ENCODE results near the gene SNX10. TPM values are rescaled to one million over a fixed set of nuclear protein-coding genes. Genes with fewer than 3 reads are reported as not detected.

SNX10 gene
- 134 TPM for total RNA-seq (2013)
- polyA plus RNA-seq (100 to 1,000 TPM in 2 of 3 donors, 10 to 100 TPM in 1; 68.0 to 250 (median 219) TPM), polyA minus RNA-seq (29.2 and 40.4 TPM in 2 replicates), total RNA-seq (95.6 to 342 (median 233) reads per million in 11 experiments)

- DNase-seq: peak in 2 of 3 donors; percentile 73 to 77
- no peaks in the 10 kb centered on the region for H3K9me3 ChIP-seq (replicated peaks in 1 of 2; ENCODE audit: control insufficient read depth in 1 of 2, insufficient read depth in 1 of 2, low read length in 2 of 2)
- H3K27me3 Mint-ChIP-seq (ENCODE audit: low read depth in 3 of 3): peaks cover 0 to 1% (median 1%) of the 10 kb centered on the region in 3 donors
- under 1% methylated on average over 66 of the region's 74 CpGs for WGBS (ENCODE audit: insufficient coverage)
- peaks cover 5% of the 10 kb centered on the region for H4K20me1 ChIP-seq (ENCODE audit: insufficient read depth, low read length)
- peak within 1 kb of the TSS; percentile 92 to 94 for H3K27ac ChIP-seq (ENCODE audit: low read depth in 1 of 2, low read length in 2 of 2)
- intact Hi-C loops (cut with micrococcal nuclease): loop anchor here in 1 of 2 donors (5.0 kb wide), 3 partner anchors 45 to 90 kb away; partner anchors contain the start of genes CBX3 and HNRNPA2B1
- no peak for TF ChIP-seq CTCF (IDR thresholded peaks at IDR 0.05)
- peaks cover 5 to 16% of the 10 kb centered on the region in 2 donors for H3K36me3 ChIP-seq (replicated peaks in 1 of 2; ENCODE audit: control insufficient read depth in 1 of 2, insufficient read depth in 2 of 2, low read length in 2 of 2)
- H3K4me1 Mint-ChIP-seq: peaks cover 56% of the 10 kb centered on the region
- peaks cover 14 to 19% of the 10 kb centered on the region in 2 donors for H3K36me3 Mint-ChIP-seq
- H3K4me3 Mint-ChIP-seq: peak within 1 kb of the TSS; percentile 97
- H3K27ac Mint-ChIP-seq: peak within 1 kb of the TSS; percentile 82 to 98 (median 96)
- H3K4me2 ChIP-seq (replicated peaks; ENCODE audit: extremely low read depth, low read length, poor library complexity, severe bottlenecking): peak within 1 kb of the TSS; percentile 88
- peak within 1 kb of the TSS; percentile 93 for H2AFZ ChIP-seq (ENCODE audit: insufficient read depth, low read depth, low read length, poor library complexity, severe bottlenecking)
- peaks cover 52 to 67% of the 10 kb centered on the region in 2 donors for H3K4me1 ChIP-seq (ENCODE audit: control insufficient read depth in 1 of 2, insufficient read depth in 2 of 2, low read length in 2 of 2)
- peaks cover 49% of the 10 kb centered on the region for H3K79me2 ChIP-seq (ENCODE audit: insufficient read depth, low read length)
- H3K9ac ChIP-seq (ENCODE audit: insufficient read depth, low read length, poor library complexity, severe bottlenecking): peak within 1 kb of the TSS; percentile 94
- H3K27me3 ChIP-seq (ENCODE audit: control insufficient read depth in 2 of 2, insufficient read depth in 2 of 2, low read length in 2 of 2): no peaks in the 10 kb centered on the region
- H3K4me3 ChIP-seq (replicated peaks in 1 of 3; ENCODE audit: low read depth in 2 of 3, low read length in 3 of 3): peak within 1 kb of the TSS; percentile 96 to 99 (median 97)
- no peaks in the 10 kb centered on the region for H3K9me3 Mint-ChIP-seq
Measured at GRCh38 chr7:26291699-26292538, at the start of gene SNX10. TSS of gene SNX10 (plus strand) at chr7:26291862. CDS start at chr7:26346443, 54,581 bp downstream.

- Histone ChIP-seq H3K4me3 (replicated peaks in 1 of 3; ENCODE audit: low read depth in 2 of 3, low read length in 3 of 3) (no peak overlapping the region), H4K20me1 (ENCODE audit: insufficient read depth, low read length) (no peaks in the 10 kb centered on the region), H3K27ac (ENCODE audit: low read depth in 1 of 2, low read length in 2 of 2) (no peak overlapping the region), H2AFZ (ENCODE audit: insufficient read depth, low read depth, low read length, poor library complexity, severe bottlenecking) (no peak overlapping the region), H3K27me3 (ENCODE audit: control insufficient read depth in 2 of 2, insufficient read depth in 2 of 2, low read length in 2 of 2) (no peaks in the 10 kb centered on the region), H3K36me3 (replicated peaks in 1 of 2; ENCODE audit: control insufficient read depth in 1 of 2, insufficient read depth in 2 of 2, low read length in 2 of 2) (no peaks in the 10 kb centered on the region), H3K79me2 (ENCODE audit: insufficient read depth, low read length) (no peaks in the 10 kb centered on the region), H3K9ac (ENCODE audit: insufficient read depth, low read length, poor library complexity, severe bottlenecking) (no peak overlapping the region), H3K9me3 (replicated peaks in 1 of 2; ENCODE audit: control insufficient read depth in 1 of 2, insufficient read depth in 1 of 2, low read length in 2 of 2) (peaks cover 0 to 14% of the 10 kb centered on the region in 2 donors), H3K4me2 (replicated peaks; ENCODE audit: extremely low read depth, low read length, poor library complexity, severe bottlenecking) (no peak overlapping the region), H3K4me1 (ENCODE audit: control insufficient read depth in 1 of 2, insufficient read depth in 2 of 2, low read length in 2 of 2) (no peaks in the 10 kb centered on the region)
- TF ChIP-seq CTCF (IDR thresholded peaks at IDR 0.05): no peak
- 96% methylated on average over 12 of the region's 13 CpGs for WGBS (ENCODE audit: insufficient coverage)
- Mint-ChIP-seq H3K4me1 (peaks cover 2% of the 10 kb centered on the region), H3K27ac (no peak overlapping the region), H3K4me3 (no peak overlapping the region), H3K9me3 (peaks cover 0 to 7% (median 0%) of the 10 kb centered on the region in 7 donors), H3K27me3 (ENCODE audit: low read depth in 3 of 3) (no peaks in the 10 kb centered on the region), H3K36me3 (no peaks in the 10 kb centered on the region)
- intact Hi-C loops (cut with micrococcal nuclease): no loop called here
- no peak for DNase-seq
Measured at GRCh38 chr7:26245150-26245549, 46.5 kb upstream of the SNX10 start.
